SIG-M5 treated with dmso at 0.1 percent for 504 hours (cell line): Measurements from ENCODE around the gene COPG1.

Experiments
- DNase-seq: peaks from one replicate; lab custom pipeline; 2025; ENCODE audit not compliant: unreplicated experiment; lab: John Stamatoyannopoulos, UW

Gene COPG1

GRCh38 chr3:129312671-129313414 lies 63.4 kb downstream of the COPG1 start:
- no peak for DNase-seq

- DNase-seq, result no peak
Measured at GRCh38 chr3:129313415-129313664, 63.9 kb downstream of the COPG1 start.

- no peak for DNase-seq
Measured at GRCh38 chr3:129313665-129314385, 64.4 kb downstream of the COPG1 start.

- DNase-seq, result peak; percentile 80
Measured at GRCh38 chr3:129314386-129315222, 65.2 kb downstream of the COPG1 start.

- no peak for DNase-seq
Measured at GRCh38 chr3:129315223-129315997, 66.0 kb downstream of the COPG1 start.

GRCh38 chr3:129315998-129316247 lies 66.5 kb downstream of the COPG1 start:
- DNase-seq, result no peak

- peak; percentile 67 for DNase-seq
Measured at GRCh38 chr3:129316248-129317013, 67.0 kb downstream of the COPG1 start.

- no peak for DNase-seq
Measured at GRCh38 chr3:129317014-129317771, 67.8 kb downstream of the COPG1 start.

GRCh38 chr3:129317848-129318247 lies 68.4 kb downstream of the COPG1 start:
- DNase-seq, result no peak

- no peak for DNase-seq
Measured at GRCh38 chr3:129318921-129319320, 69.5 kb downstream of the COPG1 start.

- DNase-seq, result no peak
Measured at GRCh38 chr3:129320261-129320660, 70.9 kb downstream of the COPG1 start.

- no peak for DNase-seq
Measured at GRCh38 chr3:129320825-129321487, 71.5 kb downstream of the COPG1 start.

GRCh38 chr3:129321887-129322286 lies 72.5 kb downstream of the COPG1 start:
- DNase-seq, result no peak

- DNase-seq, result peak; percentile 24
Measured at GRCh38 chr3:129323651-129324294, 74.4 kb downstream of the COPG1 start.

- DNase-seq, result no peak
Measured at GRCh38 chr3:129324855-129325254, 75.4 kb downstream of the COPG1 start.

- DNase-seq, result no peak
Measured at GRCh38 chr3:129325383-129325782, 76.0 kb downstream of the COPG1 start.

GRCh38 chr3:129326138-129326537 lies 76.7 kb downstream of the COPG1 start:
- no peak for DNase-seq

GRCh38 chr3:129326595-129326994 lies 77.2 kb downstream of the COPG1 start:
- no peak for DNase-seq
